ENCODE data around the gene PYURF.

PYURF gene

GRCh38 chr4:88514557-88515511 lies 8.7 kb downstream of the PYURF start:
- Histone ChIP-seq H3K4me2 (ENCODE audit: low read depth, low read length) (no peak overlapping the region), H3K9me2 (replicated peaks; ENCODE audit: insufficient read depth, low read length) (no peaks in the 10 kb centered on the region), H4K20me1 (ENCODE audit: insufficient read depth, low read length) (no peaks in the 10 kb centered on the region)

DNA sequence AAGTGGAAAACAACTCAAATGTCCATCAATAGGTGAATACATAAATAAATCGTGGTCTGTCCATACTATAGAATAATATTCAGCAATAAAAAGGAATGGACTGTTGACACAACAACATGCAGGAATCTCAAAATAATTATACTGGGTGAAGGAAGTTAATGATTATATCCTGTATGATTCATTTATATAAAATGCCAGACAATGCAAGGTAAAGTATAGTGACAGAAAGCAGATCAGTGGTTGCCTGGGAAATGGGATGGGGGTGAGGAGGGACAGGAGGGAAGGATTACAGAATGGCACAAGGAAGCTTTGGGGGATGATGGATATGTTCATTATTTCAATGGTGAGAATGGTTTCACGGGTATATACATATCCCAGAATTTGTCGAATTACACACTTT lies 12.3 kb downstream of the PYURF start:
- no peaks in the 10 kb centered on the region for H3F3A ChIP-seq (ENCODE audit: insufficient read depth, low read length)
- no peaks in the 10 kb centered on the region for H3K9me2 ChIP-seq (replicated peaks; ENCODE audit: insufficient read depth, low read length)
- no peaks in the 10 kb centered on the region for H3K27me3 ChIP-seq (replicated peaks; ENCODE audit: insufficient read depth, low read length)
- no peak overlapping the region for H3K4me2 ChIP-seq (ENCODE audit: low read depth, low read length)
- H3K9ac ChIP-seq (ENCODE audit: low read length): no peak overlapping the region
- H3K36me3 ChIP-seq (replicated peaks; ENCODE audit: insufficient read depth, low read length): no peaks in the 10 kb centered on the region
- H2AFZ ChIP-seq (ENCODE audit: low read length): no peak overlapping the region
- no peaks in the 10 kb centered on the region for H3K4me1 ChIP-seq (ENCODE audit: low read length)
- H3K27ac ChIP-seq (ENCODE audit: low read length): no peak overlapping the region
- no peak for DNase-seq
- no peaks in the 10 kb centered on the region for H3K79me2 ChIP-seq (ENCODE audit: low read length)
- H4K20me1 ChIP-seq (ENCODE audit: insufficient read depth, low read length): no peaks in the 10 kb centered on the region
- no peak for TF ChIP-seq EZH2phosphoT487 (IDR thresholded peaks at IDR 0.05; ENCODE audit: low read length)
- TF ChIP-seq, protein P1, sequence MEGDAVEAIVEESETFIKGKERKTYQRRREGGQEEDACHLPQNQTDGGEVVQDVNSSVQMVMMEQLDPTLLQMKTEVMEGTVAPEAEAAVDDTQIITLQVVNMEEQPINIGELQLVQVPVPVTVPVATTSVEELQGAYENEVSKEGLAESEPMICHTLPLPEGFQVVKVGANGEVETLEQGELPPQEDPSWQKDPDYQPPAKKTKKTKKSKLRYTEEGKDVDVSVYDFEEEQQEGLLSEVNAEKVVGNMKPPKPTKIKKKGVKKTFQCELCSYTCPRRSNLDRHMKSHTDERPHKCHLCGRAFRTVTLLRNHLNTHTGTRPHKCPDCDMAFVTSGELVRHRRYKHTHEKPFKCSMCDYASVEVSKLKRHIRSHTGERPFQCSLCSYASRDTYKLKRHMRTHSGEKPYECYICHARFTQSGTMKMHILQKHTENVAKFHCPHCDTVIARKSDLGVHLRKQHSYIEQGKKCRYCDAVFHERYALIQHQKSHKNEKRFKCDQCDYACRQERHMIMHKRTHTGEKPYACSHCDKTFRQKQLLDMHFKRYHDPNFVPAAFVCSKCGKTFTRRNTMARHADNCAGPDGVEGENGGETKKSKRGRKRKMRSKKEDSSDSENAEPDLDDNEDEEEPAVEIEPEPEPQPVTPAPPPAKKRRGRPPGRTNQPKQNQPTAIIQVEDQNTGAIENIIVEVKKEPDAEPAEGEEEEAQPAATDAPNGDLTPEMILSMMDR (IDR thresholded peaks at IDR 0.05; ENCODE audit: low read length): no peak
- TF ChIP-seq EZH2 (optimal IDR thresholded peaks at IDR 0.05; ENCODE audit: low read depth, low read length): no peak
- H3K4me3 ChIP-seq (ENCODE audit: low read length): no peak overlapping the region
- H3K9me3 ChIP-seq (replicated peaks; ENCODE audit: insufficient read depth, low read length): no peaks in the 10 kb centered on the region

More at GRCh38 chr4:88514557-88515511, 8.7 kb downstream of the PYURF start:
- Histone ChIP-seq H3K79me2 (ENCODE audit: low read length) (no peaks in the 10 kb centered on the region), H3K27ac (ENCODE audit: low read length) (no peak overlapping the region), H3K4me3 (ENCODE audit: low read length) (no peak overlapping the region), H3K9me3 (replicated peaks; ENCODE audit: insufficient read depth, low read length) (no peaks in the 10 kb centered on the region), H3F3A (ENCODE audit: insufficient read depth, low read length) (no peaks in the 10 kb centered on the region), H3K9ac (ENCODE audit: low read length) (no peak overlapping the region), H3K36me3 (replicated peaks; ENCODE audit: insufficient read depth, low read length) (no peaks in the 10 kb centered on the region), H3K27me3 (replicated peaks; ENCODE audit: insufficient read depth, low read length) (no peaks in the 10 kb centered on the region), H2AFZ (ENCODE audit: low read length) (no peak overlapping the region), H3K4me1 (ENCODE audit: low read length) (no peaks in the 10 kb centered on the region)
- no peak for DNase-seq
- TF ChIP-seq EZH2phosphoT487 (IDR thresholded peaks at IDR 0.05; ENCODE audit: low read length) (no peak), EZH2 (optimal IDR thresholded peaks at IDR 0.05; ENCODE audit: low read depth, low read length) (no peak)
- TF ChIP-seq, protein P1 (IDR thresholded peaks at IDR 0.05; ENCODE audit: low read length): no peak

DNA sequence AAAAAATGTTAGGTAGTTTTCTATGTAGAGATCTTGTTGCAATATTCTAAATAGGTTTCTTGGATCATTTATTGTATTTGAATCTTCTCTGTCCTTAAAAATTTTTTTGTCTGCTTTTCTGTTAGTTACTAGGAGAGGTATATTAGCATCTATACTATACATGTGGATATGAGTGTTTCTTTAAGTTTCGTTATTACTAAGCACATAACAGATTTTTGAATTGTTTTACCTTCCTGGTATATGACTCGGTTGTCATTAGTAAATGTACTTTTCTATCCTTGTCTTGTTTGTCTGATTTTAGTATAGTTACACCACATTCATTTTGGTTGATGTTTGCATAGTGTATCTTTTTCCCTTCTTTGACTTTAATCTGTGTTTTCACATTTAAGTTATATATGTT lies 20.2 kb downstream of the PYURF start:
- no peak overlapping the region for H3K27ac ChIP-seq (ENCODE audit: low read length)
- H3K9me3 ChIP-seq (replicated peaks; ENCODE audit: insufficient read depth, low read length): no peaks in the 10 kb centered on the region
- no peak overlapping the region for H2AFZ ChIP-seq (ENCODE audit: low read length)
- no peaks in the 10 kb centered on the region for H3K4me1 ChIP-seq (ENCODE audit: low read length)
- no peak overlapping the region for H3K4me3 ChIP-seq (ENCODE audit: low read length)
- H3K36me3 ChIP-seq (replicated peaks; ENCODE audit: insufficient read depth, low read length): no peaks in the 10 kb centered on the region
- no peak overlapping the region for H3K9ac ChIP-seq (ENCODE audit: low read length)
- H3K27me3 ChIP-seq (replicated peaks; ENCODE audit: insufficient read depth, low read length): no peaks in the 10 kb centered on the region
- H3K79me2 ChIP-seq (ENCODE audit: low read length): no peaks in the 10 kb centered on the region
- TF ChIP-seq EZH2 (optimal IDR thresholded peaks at IDR 0.05; ENCODE audit: low read depth, low read length) (no peak), EZH2phosphoT487 (IDR thresholded peaks at IDR 0.05; ENCODE audit: low read length) (no peak)
- TF ChIP-seq, protein P1 (IDR thresholded peaks at IDR 0.05; ENCODE audit: low read length): no peak
- no peaks in the 10 kb centered on the region for H3K9me2 ChIP-seq (replicated peaks; ENCODE audit: insufficient read depth, low read length)
- H3F3A ChIP-seq (ENCODE audit: insufficient read depth, low read length): no peaks in the 10 kb centered on the region
- no peaks in the 10 kb centered on the region for H4K20me1 ChIP-seq (ENCODE audit: insufficient read depth, low read length)
- no peak for DNase-seq
- H3K4me2 ChIP-seq (ENCODE audit: low read depth, low read length): no peak overlapping the region

Data from MM.1S (cell line).